SK-N-SH treated with all-trans-retinoic acid at 6 μM for 48 hours (cell line): ENCODE measurements around the gene DMAC2.

Experiments used
- ARNTL ChIP-seq: fragments of 450-650 bp; formaldehyde crosslinking; IDR thresholded peaks from 2 replicates; pipeline ENCODE4 v1.5.0; 2020; ENCODE audit warnings: low read depth, mild to moderate bottlenecking, moderate library complexity, borderline replicate concordance
- BACH2 ChIP-seq: fragments of 250-450 bp; sonication (Bioruptor Pico); IDR thresholded peaks from 2 replicates; pipeline ENCODE4 v1.9.0; 2021; ENCODE audit warnings: mild to moderate bottlenecking, borderline replicate concordance
- CREB5 ChIP-seq: fragments of 250-450 bp; sonication (Bioruptor Pico); IDR thresholded peaks from 2 replicates; pipeline ENCODE4 v1.5.1; 2020; ENCODE audit warnings: low read depth, mild to moderate bottlenecking, moderate library complexity
- CSRNP3 ChIP-seq: fragments of 250-450 bp; sonication (Bioruptor Pico); IDR thresholded peaks from 2 replicates; pipeline ENCODE4 v1.5.1; 2021; ENCODE audit warnings: mild to moderate bottlenecking, moderate library complexity
- GLIS3 ChIP-seq: fragments of 250-450 bp; sonication (Bioruptor Pico); IDR thresholded peaks from 2 replicates; pipeline ENCODE4 v1.5.0; 2020; ENCODE audit warnings: mild to moderate bottlenecking, moderate library complexity
- PATZ1 ChIP-seq: fragments of 250-450 bp; sonication (Bioruptor Pico); IDR thresholded peaks from 2 replicates; pipeline ENCODE4 v1.8.0; 2020; ENCODE audit warnings: mild to moderate bottlenecking, moderate library complexity, borderline replicate concordance
- POU6F1 ChIP-seq: fragments of 250-450 bp; sonication (Bioruptor Pico); IDR thresholded peaks from 2 replicates; pipeline ENCODE4 v1.8.0; 2021; ENCODE audit warnings: low read depth, mild to moderate bottlenecking, moderate library complexity, borderline replicate concordance
- PPARA ChIP-seq: fragments of 250-450 bp; sonication (Bioruptor Pico); IDR thresholded peaks from 2 replicates; pipeline ENCODE4 v1.5.0; 2020; ENCODE audit warnings: mild to moderate bottlenecking, borderline replicate concordance
- TOX ChIP-seq: fragments of 250-450 bp; sonication (Bioruptor Pico); IDR thresholded peaks from 2 replicates; pipeline ENCODE4 v1.8.0; 2021; ENCODE audit warnings: mild to moderate bottlenecking, moderate library complexity, borderline replicate concordance
- ZFP3 ChIP-seq: fragments of 250-450 bp; sonication (Bioruptor Pico); IDR thresholded peaks from 2 replicates; pipeline ENCODE4 v1.5.0; 2020; ENCODE audit warnings: mild to moderate bottlenecking, moderate library complexity
- ZFP30 ChIP-seq: fragments of 450-650 bp; formaldehyde crosslinking; IDR thresholded peaks from 2 replicates; pipeline ENCODE4 v1.5.0; 2022; ENCODE audit warnings: mild to moderate bottlenecking, moderate library complexity
- ZNF565 ChIP-seq: fragments of 450-650 bp; formaldehyde crosslinking; conservative IDR thresholded peaks from 2 replicates; pipeline ENCODE4 v1.5.0; 2020; ENCODE audit warnings: low read depth, mild to moderate bottlenecking, moderate library complexity

- no peak for TF ChIP-seq PATZ1 (CRISPR knock-in tag)
- no peak for TF ChIP-seq ZFP30 (CRISPR knock-in tag)
- TF ChIP-seq ARNTL: no peak
- TF ChIP-seq ZNF565 (CRISPR knock-in tag): no peak
- no peak for TF ChIP-seq PPARA (CRISPR knock-in tag)
- TF ChIP-seq POU6F1 (CRISPR knock-in tag): no peak
- TF ChIP-seq CREB5 (CRISPR knock-in tag): no peak
- TF ChIP-seq BACH2 (CRISPR knock-in tag): no peak
- no peak for TF ChIP-seq ZFP3 (CRISPR knock-in tag)
- TF ChIP-seq TOX: no peak
- TF ChIP-seq GLIS3 (CRISPR knock-in tag): no peak
- TF ChIP-seq CSRNP3 (CRISPR knock-in tag): no peak
Measured at GRCh38 chr19:41434450-41434849, 5.3 kb downstream of the DMAC2 start.
